ENCODE measurements around the gene HSPA4.
"Not testable (repeated sequence)": the region's sequence is repeated elsewhere in the genome, so short reads cannot be mapped to it uniquely, and the experiment has no call there.

The HSPA4 gene

DNA sequence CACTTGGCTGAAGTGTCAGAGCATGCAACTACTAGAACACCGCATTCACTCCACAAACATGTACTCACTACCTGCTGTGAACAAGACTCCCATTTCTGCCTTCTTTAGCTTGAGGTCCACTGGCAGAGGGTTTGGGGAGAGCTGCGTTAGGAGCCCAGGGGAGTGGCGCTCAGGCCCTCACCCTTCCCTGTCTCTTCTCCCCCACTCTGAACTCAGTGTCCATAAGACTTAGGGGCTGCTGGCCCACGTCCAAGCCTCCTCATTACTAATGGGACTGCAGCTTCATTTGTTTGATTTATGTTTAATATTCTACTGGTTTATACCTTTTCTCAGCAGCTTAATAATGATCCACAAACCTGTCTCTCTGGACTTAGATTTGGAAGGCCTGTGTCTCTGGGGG, 70.9 kb downstream of the HSPA4 start:
- no peak for DNase-seq (ENCODE audit: low read depth in 4 of 4, low spot score in 1 of 4)

DNA sequence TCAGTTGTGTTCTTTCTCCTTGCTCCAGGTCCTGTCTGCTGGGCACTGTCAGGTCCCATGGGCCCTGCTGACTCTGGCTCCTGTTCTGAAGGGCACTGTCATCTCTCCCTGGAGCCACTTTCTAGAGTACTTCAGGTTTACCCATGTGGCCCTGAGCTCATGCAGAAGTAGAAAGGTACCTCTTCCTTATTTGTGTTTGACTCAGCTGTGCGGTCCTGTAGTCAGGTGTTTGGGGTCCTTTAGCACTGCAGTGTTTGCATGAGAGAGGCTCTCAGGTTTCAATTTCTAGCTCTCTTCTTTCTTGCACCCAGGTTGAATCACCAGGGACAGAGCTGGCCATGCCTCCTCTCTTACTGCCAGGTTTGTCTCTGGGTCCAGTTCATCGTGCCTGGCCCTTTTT, 71.5 kb downstream of the HSPA4 start:
- DNase-seq (ENCODE audit: low read depth in 4 of 4, low spot score in 1 of 4), result no peak

DNA sequence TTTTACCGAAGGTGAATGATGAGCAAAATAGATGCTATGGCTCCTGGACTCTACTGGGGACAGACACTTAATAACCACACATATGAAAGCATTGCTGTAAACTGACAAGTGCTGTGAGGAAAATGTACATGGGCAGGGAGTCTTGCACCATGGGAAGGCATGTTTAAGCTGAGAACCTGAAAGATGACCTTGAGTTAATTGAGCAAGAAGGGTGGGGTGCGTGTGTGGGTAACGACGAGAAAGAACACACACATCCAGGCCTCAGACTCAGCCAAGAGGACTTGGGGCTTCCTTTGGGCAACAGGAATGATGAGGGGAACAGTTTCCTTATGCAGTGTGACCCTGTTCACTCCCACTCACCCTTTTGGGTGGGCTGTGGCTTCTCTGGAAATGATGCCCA, 73.1 kb downstream of the HSPA4 start:
- no peak for DNase-seq (ENCODE audit: low read depth in 4 of 4, low spot score in 1 of 4)

DNA sequence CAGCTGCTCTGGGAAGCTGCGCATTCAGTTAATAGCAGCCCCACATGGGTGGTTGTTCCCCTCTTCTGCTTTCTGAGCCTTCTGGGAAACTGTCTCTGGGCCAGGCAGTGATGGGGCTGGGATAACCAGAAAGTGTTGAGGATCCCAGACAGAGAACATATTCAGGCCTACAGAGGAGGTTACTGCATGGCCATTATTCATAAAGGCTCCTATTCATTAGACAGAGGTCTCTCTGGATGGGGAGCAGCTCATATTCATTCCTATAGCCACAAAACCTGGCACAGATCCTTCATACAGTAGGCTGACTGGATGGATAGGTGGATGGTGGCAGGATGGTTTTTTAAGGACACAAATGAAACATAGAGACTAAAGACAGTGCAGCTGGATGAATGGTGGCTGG, 76.3 kb downstream of the HSPA4 start:
- no peak for DNase-seq (ENCODE audit: low read depth in 4 of 4, low spot score in 1 of 4)

DNA sequence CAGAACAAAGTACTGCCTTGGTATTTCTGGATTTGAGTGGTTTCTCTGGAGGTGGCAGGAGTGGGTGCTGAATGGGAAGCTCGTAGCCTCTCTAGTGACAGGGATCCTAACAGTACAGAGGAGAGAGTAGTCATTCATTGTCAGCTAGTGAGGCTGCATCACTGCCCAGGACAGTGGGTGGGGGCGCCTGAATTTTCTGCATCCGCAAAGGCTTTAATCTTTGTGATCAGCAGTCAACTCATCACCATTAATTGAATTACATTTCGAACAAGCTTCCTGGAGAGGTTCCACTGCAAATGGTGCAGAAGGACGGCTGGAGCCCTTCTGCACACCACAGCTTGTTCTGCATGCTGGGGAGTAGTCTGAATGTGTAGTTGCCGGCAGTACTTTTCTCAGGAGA, 77.5 kb downstream of the HSPA4 start:
- no peak for DNase-seq (ENCODE audit: low read depth in 4 of 4, low spot score in 1 of 4)

DNA sequence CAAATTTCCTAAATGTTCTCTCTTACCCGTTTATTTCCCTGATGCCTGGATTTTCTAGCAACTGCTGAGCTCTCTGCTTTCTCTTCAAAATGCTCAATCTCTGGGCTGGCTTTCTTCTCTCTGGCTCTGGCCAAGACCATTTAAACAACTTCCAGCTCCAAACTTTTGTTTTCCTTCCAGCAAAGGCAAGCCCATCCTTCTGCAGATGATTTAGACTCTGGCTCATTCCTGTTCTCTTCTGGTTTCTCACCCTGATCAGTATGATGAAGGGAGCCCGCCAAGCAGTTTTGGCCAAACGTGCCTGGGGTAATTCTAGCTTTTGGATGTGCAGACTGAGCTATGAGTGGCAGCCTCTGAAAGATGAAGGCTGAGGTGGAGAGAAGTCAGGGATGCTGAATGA, 78.1 kb downstream of the HSPA4 start:
- DNase-seq (ENCODE audit: low read depth in 4 of 4, low spot score in 1 of 4), result no peak

DNA sequence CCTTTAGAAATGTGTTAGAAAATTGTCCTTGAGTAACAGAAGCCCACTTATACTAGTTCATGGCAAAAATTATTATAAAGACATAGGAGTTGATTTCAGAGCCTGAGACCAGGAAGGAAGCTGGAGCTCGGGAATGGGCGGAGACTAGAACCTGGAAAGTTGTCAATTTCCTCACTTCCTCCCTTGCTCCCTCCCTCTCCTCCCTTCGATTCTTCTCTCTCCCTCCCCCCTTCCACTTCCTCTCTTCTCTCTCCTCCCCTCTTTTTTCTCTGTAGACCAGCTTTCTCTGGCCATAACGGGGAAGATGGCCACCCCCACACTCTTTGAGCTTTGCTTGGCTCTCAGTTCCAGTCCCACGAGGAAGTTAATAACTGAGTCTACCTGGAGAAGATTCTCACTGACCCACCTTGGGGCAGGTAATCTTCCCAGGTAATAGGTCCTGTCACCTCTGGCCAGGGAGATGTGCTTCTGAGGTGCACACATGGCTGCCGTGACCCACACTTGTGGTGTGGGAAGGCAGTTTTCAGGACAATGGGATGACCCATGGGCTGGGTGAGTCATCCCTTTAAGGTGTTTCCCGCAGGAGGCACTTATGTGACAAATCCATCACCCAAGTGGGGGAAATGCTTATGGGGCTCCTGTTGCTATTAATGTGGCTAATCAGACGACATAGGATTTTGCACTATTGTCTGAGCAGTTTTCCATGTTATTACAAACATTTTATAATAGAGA, 78.7 kb downstream of the HSPA4 start:
- DNase-seq (ENCODE audit: low read depth in 4 of 4, low spot score in 1 of 4), result no peak

DNA sequence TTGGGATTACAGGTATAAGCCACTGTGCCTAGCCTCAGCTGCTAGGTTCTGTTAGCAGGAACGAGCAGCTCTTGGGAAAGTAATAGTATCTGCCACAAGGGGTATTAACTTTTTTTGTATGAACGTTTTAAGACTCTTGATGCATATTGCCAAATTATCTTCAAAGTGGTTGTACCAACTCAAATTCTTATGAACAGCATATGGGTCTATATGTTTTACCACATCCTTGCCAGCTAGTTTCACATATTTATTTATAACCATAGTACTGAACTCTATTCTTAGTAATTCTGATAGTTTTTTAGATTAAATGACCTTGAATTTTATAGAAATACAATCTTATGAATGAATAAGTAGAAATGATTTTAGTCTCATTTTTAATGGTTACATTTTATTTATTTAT, 80.9 kb downstream of the HSPA4 start:
- DNase-seq (ENCODE audit: low read depth in 4 of 4, low spot score in 1 of 4), result no peak

DNA sequence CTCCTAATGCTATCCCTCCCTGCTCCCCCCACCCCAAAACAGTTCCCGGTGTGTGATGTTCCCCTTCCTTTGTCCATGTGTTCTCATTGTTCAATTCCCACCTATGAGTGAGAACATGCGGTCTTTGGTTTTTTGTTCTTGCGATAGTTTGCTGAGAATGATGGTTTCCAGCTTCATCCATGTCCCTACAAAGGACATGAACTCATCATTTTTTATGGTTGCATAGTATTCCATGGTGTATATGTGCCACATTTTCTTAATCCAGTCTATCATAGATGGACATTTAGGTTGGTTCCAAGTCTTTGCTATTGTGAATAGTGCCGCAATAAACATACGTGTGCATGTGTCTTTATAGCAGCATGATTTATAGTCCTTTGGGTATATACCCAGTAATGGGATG, 81.4 kb downstream of the HSPA4 start:
- DNase-seq (ENCODE audit: low read depth in 4 of 4, low spot score in 1 of 4), result not testable (repeated sequence)

DNA sequence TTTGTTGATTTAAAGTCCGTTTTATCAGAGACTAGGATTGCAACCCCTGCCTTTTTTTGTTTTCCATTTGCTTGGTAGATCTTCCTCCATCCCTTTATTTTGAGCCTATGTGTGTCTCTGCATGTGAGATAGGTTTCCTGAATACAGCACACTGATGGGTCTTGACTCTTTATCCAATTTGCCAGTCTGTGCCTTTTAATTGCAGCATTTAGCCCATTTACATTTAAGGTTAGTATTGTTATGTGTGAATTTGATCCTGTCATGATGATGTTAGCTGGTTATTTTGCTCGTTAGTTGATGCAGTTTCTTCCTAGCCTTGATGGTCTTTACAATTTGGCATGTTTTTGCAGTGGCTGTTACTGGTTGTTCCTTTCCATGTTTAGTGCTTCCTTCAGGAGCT, 85.1 kb downstream of the HSPA4 start:
- not testable (repeated sequence) for DNase-seq (ENCODE audit: low read depth in 4 of 4, low spot score in 1 of 4)

DNA sequence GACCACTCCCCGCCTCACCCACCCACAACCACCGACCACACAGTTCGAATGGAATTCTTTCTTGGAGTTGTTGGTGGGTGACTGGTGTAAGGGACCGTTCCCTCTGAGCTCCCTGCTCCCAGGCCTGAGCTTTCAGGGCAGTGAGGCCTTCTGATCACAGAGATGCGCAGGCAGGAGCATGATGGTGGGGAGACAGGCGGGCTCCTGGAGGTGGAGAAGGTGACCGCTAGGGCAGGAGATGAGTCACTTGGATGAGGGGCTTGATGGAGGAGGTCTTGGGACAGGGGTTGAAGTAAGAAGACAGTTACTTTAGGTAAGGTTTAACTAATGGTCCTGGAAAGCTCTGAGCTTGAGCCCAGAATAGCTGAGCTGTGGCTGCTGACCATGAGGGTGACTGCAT, 88.5 kb downstream of the HSPA4 start:
- no peak for DNase-seq (ENCODE audit: low read depth in 4 of 4, low spot score in 1 of 4)

DNA sequence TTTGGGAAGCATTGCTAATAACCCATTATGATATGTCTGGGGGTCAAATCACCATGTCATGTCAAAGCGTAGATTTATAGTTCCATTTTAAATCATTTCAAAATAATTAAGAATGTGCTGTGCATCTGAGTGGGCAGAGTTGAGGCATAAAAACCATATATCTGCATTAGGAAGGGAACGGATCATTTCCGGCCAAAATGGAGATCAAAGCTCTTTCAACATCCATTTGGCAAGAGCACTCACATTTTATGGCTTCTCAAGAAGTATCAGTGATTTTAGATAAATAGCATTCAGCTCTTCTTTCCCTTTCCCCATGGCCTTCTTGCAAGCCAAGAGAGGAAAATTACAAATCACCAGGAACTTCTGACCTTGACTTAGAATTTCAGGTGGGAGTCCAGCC, 89.9 kb downstream of the HSPA4 start:
- no peak for DNase-seq (ENCODE audit: low read depth in 4 of 4, low spot score in 1 of 4)

DNA sequence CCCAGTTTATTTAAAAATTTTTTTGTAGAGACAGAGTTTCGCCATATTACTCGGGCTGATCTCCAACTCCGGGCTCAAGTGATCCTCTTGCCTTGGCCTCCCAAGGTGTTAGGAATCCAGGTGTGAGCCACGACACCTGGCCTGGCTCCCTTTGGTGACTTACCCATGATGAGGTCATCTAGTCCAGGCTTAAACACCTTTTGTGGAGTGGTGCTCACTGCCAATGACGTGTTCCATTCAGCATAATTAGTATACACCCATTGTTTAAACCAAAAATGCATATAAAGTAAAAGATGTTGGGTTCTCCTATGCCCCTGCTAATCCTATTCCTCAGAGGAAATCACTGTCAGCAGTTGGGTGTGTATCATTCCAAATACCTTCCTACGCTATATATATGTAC, 91.0 kb downstream of the HSPA4 start:
- no peak for DNase-seq (ENCODE audit: low read depth in 4 of 4, low spot score in 1 of 4)

DNA sequence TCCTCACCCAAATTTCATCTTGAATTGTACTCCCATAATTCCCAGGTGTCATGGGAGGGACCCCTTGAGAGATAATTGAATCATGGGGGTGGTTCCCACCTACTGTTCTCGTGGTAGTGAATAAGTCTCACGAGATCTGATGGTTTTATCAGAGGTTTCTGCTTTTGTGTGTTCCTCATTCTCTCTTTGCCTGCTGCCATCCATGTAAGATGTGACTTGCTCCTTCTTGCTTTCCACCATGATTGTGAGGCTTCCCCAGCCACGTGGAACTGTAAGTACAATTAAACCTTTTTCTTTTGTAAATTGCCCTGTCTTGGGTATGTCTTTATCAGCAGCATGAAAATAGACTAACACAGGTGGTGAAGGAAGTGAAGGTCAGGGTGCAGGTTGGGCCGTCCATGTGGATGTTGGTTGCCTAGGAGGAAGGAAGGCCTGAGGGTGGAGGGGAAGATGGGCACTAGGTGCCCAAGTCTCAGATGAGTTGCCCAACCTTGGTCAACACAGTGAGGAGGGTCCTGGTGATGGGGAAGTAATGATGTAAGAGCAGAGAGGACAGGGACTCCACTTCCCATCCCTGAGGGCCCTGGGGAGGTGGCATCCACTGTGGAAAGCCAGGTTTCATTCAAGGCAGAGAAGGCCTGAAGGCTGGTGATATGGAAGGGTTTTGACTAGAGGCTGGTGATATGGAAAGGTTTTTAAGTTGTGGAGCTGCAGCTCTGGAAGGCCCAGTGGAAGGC, 92.6 kb downstream of the HSPA4 start:
- DNase-seq (ENCODE audit: low read depth in 4 of 4, low spot score in 1 of 4), result no peak

DNA sequence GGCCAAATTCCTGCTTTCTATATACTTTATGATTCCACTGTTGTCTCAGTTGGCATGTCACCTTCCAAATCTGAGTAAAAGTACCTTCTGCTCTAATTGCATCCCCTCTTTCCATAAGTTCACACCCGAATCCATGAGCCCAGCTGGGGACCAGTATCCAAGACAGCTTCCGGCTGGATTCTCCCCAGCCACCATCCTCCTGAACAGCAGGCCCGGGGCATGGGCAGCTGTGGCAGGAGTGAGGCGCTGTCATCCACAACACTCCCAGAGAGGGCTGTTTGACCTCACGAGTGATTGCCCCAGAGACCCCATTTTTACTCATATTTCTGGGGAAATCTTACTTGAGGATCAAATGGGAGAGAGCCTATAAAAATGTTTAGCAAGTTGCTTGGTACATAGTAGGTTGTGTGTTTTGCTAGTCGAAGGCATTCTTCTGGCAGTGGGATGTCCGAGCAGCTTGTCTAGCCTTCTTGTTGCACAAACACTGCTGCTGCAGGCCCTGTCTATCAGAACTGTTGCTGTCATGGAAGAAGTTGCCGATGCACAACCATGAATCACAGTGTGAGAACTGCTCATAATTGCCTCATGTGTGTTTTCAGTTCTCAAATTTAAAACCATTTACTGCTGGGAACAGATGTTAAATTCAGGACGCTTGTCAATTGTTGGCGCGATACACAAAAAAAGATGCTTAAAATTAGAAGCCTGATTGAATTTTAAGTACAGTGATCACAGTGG, 93.8 kb downstream of the HSPA4 start:
- DNase-seq (ENCODE audit: low read depth in 4 of 4, low spot score in 1 of 4), result no peak

DNA sequence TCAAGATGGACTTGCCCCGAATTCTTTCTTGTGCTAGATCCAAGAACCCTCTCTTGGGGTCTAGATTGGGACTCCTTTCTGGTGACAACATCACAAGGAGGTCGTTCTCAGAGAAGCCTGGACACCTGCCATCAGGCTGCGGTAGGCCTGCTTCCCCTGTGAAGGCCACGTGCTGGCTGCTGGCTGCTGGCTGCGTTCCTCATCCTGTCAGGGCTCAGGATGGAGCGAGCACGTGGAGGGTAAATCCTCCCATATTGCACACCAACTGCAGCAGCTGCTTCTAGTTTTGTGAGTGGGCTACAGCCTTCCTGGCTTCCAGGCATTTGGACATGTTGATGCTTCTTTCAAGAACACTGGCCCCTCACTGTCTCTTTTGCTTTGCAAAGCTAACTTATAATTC, 95.6 kb downstream of the HSPA4 start:
- DNase-seq (ENCODE audit: low read depth in 4 of 4, low spot score in 1 of 4), result no peak

DNA sequence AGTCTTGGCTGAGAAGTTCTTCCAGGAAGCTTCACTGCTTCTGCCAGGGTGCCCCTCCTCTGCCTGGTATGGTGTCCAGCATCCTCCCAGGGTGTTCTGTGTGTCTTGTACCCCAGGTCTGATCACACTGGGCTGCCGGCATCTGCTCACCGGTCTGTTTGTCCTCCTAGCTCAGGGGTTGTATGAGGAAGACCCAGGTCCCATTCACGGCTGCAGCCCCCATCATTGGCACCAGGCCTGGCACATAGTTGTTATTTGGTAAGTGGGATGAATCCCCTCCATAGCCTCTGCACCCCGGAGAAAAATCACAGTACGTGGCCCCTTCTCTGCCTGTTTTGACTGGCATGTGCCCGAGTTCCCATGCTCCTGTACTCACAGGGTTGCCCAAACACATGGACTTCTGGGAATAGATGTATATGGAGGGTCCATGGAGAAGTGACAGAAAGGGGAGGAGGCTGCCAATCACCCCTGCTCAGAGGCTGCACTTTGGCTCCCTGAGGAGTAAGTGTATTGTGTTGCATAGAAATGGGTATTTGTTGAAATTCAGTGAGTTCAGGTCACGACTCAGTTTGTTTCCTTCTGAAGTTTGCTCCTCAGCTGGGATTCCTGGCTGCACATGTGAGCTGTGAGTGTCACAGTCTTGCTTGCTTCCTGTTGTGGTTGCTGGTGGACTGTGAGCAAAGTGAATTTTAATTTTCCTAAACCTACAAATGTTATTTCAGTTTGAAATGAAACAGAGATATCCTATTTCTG, 96.2 kb downstream of the HSPA4 start:
- no peak for DNase-seq (ENCODE audit: low read depth in 4 of 4, low spot score in 1 of 4)

DNA sequence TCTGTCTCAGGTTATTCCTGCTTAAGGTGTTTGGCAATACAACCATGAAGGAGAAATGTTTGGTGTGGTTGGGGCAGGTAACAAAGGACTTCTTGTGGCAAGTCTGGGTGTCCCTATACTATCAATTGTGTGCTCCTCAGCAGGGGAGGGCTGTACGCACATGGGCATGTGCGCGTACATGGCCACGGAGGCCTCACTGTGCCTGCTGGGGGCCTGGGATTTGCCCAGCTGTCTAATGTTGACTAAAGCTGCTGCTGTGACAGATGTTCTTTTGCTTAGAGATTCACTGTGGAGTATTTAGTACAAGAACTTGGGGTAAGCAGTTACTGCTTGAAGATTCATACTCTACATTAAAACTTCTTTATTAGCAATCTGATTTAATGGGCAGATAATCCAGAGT, 97.5 kb downstream of the HSPA4 start:
- no peak for DNase-seq (ENCODE audit: low read depth in 4 of 4, low spot score in 1 of 4)

DNA sequence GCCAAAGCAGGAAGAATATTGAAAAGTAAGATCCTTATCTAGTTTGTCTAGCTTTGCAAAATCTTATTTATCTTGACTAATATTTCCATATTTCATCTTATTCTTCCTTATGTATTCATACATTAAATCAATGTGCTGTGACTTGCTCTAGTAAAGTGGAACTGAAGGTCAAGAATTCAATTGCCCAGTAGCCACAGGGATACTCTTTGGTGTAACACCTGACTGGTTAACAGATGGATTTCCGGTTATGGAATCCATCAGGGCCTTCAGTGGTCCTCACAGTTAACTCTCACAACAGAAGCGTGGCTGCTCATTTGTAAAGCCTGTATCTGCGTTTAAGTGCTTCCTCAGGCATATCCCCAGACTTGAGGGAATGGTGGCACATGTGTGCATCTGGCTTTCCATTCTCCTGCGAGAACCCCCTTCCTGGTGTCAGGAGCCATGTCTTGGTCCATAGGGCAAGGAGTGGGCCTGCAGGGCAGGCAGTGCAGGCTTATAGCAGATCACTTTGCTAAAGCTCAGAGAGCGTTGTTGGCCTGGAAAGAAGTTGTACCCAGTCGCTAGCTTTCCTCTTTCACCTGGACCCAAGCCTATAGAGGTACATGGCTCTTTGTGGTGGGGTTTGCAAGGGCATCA, 99.2 kb downstream of the HSPA4 start:
- no peak for DNase-seq (ENCODE audit: low read depth in 4 of 4, low spot score in 1 of 4)

DNA sequence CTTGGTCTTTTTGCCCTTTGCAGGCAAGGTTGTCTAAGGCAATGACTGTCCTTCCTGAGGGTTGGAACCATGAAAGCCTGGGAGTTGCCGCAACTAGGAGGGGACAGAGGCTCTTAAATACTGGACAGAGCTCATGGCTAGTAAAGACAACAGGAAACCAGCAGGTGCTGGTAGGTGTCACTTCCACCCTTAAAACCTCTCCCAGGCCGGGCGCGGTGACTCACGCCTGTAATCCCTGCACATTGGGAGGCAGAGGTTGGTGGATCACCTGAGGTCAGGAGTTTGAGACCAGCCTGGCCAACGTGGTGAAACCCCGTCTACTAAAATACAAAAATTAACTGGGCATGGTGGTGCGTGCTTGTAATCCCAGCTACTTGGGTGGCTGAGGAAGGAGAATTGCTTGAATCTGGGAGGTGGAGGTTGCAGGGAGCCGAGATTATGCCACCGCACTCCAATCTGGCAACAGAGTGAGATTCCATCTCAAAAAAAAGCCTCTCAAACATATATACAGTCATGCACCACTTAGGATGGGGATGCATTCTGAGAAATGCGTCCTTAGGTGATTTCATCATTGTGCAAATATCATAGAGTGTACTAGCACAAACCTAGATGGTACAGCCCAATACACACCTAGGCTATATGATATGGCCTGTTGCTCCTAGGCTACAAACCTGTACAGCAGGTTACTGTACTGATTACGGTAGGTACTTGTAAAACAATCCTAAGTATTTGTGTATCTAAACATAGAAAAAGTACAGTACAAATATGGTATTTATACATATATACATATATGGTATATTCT, 102.7 kb downstream of the HSPA4 start:
- DNase-seq (ENCODE audit: low read depth in 4 of 4, low spot score in 1 of 4), result no peak

Data from stimulated activated CD4-positive, alpha-beta T cell treated with anti-CD3 and anti-CD28 coated beads, Interleukin-1b, Interleukin-23, amount 100 ng/mL, for 24 hours (primary cell).